AG10803 (cell line): ENCODE measurements around the gene HNRNPD.

Source experiments
- DNase-seq: peaks from one replicate; pipeline ENCODE4 v3.0.0; 2010; ENCODE audit warnings: low read depth
- H3K4me3 ChIP-seq: 2 replicates; pipeline ENCODE4 v1.5.1; 2011; ENCODE audit warnings: mild to moderate bottlenecking, low read length, control low read depth
- TF ChIP-seq, protein P1 (sequence below): conservative IDR thresholded peaks from 2 replicates; pipeline ENCODE4 v1.5.1; 2011; ENCODE audit warnings: mild to moderate bottlenecking, low read length, control low read depth, inconsistent platforms

Gene HNRNPD

DNA sequence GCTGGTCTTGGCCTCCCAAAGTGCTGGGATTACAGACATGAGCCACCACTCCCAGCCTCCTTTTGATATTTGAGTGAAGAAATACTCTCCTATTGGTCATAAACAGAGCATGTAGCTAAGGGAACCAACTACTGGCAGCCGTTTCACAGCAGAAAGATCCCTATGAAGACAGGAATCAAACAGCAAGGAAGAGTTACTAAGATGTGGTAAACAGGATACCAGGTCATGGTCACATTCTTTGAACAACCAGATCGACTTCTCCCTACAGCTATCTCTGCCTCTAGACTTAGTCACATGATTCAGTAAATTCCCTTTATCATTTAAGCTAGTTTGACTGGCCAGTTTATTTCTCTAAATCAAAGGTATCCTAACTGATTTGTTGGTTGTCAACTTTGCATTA is 9.0 kb upstream of the HNRNPD start:
- no peak for DNase-seq
- no peak overlapping the region for H3K4me3 ChIP-seq
- TF ChIP-seq, protein P1, sequence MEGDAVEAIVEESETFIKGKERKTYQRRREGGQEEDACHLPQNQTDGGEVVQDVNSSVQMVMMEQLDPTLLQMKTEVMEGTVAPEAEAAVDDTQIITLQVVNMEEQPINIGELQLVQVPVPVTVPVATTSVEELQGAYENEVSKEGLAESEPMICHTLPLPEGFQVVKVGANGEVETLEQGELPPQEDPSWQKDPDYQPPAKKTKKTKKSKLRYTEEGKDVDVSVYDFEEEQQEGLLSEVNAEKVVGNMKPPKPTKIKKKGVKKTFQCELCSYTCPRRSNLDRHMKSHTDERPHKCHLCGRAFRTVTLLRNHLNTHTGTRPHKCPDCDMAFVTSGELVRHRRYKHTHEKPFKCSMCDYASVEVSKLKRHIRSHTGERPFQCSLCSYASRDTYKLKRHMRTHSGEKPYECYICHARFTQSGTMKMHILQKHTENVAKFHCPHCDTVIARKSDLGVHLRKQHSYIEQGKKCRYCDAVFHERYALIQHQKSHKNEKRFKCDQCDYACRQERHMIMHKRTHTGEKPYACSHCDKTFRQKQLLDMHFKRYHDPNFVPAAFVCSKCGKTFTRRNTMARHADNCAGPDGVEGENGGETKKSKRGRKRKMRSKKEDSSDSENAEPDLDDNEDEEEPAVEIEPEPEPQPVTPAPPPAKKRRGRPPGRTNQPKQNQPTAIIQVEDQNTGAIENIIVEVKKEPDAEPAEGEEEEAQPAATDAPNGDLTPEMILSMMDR, result no peak

DNA sequence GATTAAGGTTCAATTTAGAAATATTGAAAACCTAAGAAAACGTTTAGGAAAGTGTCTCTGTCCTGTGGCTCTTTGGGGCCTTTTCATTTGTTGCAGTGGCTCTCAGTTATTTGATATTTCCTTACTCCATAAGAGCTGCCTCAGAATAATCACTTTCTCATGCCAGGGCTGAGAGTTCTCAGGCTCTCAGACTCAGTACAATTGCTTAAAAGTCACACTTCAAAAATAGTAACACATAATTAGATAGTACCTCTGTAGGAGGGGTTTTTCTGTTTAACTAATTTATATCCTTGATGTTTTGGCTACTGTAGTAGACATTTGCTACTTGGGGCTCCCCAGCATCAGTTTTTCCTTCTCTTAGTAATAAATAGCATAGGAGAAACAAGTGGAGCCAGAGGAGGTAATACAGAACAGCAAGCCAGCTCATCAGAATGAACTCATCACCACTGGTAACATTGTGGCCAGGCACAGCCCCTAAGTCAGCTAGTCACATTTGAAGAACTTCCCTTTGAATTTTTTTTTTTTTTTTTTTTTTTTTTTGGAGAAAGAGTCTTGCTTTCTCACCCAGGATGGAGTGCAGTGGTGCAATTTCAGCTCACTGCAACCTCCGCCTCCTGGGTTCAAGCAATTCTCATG is 8.0 kb upstream of the HNRNPD start:
- H3K4me3 ChIP-seq, result no peak overlapping the region
- no peak for DNase-seq
- TF ChIP-seq, protein P1, result no peak

DNA sequence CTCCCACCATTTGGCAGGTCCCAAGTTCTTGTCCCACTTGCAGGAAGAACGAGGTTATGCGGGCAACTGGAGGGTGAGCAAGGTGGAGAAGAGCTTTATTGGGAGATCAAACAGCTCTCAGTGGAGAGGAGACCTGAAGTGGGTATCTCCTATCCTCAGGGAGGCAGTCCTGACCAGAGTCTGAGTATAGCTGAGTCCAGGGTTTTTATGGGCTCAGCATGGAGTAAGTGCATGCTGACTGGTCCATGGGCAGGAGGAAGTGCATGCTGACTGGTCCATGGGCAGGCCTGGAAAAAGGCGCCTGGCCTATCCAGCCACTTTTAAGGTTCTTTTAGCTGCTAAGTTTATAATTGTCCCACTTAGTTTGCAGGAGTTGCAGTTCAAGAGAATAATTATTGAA is 7.4 kb upstream of the HNRNPD start:
- no peak overlapping the region for H3K4me3 ChIP-seq
- TF ChIP-seq, protein P1, result no peak
- no peak for DNase-seq

DNA sequence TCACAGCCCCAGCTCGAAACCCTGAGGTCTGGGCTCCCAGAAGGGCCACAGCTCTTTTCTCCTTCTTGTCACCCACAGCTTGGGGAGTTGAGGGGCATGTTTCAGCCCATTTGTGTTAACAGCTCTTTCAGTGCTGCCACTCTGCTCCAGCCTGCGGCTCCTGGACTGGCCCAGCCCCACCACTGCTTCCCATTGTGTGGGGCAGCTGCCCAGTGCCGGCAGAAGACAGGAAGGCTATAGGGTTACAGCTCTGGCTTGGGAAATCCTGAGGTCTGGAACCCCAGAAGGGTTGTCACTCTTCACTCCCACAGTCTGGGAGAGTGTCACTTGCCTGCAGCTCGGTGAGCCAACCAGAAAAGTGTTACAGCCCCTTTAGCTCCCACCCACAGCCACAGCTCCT is 7.0 kb upstream of the HNRNPD start:
- TF ChIP-seq, protein P1, result no peak
- no peak for DNase-seq
- no peak overlapping the region for H3K4me3 ChIP-seq

DNA sequence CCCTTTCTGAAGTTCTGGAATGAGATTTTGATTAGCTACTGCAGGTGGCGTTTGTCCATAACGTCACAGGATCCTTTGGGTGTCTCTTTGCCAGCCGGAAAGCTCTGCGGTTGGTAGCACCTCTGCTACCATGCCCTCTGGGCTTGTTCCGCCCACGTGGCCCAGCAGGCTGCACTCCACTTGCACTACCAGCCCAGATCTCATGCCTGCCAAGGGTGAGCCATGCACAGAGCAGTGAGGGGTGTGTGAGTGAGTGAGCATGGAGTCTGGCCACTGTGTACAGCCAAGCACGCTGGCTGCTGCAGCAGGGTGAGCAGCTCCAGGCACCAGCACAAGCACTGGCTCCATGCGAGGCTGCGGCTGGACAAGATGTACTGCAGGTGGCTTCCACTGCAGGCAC is 6.6 kb upstream of the HNRNPD start:
- DNase-seq, result no peak
- no peak overlapping the region for H3K4me3 ChIP-seq
- TF ChIP-seq, protein P1, result no peak

DNA sequence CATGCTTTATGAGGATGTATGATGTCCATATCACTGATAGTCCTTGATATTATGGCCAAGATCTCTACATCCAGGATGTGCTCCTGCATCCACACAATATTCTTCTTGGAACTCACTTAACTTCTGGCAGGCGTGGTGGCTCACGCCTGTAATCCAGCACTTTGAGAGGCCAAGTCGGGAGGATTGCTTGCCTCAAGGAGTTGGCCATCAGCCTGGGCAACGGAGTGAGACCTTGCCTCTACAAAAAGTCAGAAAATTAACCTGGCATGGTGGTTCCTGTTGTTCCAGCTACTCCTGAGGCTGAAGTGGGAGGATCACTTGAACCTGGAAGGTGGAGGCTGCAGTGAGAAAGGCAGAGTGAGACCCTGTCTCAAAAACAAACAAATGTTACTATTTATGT is 2.3 kb upstream of the HNRNPD start:
- TF ChIP-seq, protein P1, result no peak
- H3K4me3 ChIP-seq, result no peak overlapping the region
- no peak for DNase-seq

DNA sequence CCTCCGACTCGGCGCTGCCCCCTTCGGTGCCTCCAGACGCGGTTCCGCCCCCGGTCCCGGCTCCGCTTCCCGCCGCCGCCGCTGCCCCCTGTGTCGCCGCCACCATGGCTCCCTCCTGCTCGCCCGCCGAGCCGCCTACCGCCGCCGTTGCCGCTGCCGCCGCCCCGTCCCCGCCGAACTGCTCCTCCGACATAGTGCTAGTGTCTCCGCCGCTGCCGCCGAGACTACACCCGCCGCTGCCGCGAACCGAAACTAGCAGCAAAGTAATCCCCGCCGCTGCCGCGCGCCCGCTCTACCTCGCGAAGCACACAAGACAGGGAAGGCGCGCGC is 340 bp downstream of the HNRNPD start:
- H3K4me3 ChIP-seq, result peak overlapping the region; percentile 92
- DNase-seq, result no peak
- TF ChIP-seq, protein P1, result no peak
